Measurements from ENCODE around the gene LUZP2.

The LUZP2 gene

DNA sequence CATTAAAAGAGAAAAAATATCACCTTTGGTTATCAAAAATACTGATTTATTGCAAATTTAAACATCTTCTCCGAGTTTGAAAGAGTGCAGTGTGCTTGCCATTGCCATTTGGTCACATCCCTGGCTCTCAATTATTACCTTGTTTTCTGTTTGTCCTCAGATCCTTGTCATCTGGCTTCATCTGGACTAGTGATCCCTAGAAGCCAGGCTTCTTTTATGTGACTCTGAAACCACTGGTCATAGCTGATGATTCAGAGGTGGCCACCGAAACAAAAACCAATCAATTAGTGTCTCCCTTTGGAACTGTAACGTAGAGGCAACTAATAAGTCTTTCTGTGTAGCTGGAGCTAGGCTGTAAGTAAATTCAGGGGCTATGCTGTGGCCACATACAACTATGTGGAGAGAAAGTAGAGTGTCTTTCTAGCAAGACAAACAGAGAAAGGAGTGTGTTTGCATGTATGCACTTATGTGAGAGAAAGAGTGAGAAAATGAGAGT is 237.9 kb downstream of the LUZP2 start:
- DNase-seq = no peak

DNA sequence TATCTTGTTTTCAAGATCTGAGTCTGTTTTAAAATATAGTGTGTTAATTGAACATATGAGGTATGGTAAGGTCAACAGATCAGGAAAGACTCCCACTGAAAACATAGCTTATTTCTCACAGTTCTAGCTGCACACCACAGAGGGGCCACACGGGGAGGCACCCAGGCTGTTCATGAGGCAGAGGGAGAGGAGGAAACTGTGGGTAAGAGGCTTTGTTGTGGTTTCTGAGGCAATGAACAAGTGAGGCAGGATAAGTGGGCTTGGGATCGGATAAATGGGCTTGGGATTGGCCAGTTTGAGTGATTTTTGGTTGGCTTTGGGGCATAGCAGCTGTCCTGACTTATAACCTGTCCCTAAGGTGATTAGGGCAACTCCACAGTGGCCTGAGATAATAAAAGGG is 242.1 kb downstream of the LUZP2 start:
- DNase-seq = no peak

DNA sequence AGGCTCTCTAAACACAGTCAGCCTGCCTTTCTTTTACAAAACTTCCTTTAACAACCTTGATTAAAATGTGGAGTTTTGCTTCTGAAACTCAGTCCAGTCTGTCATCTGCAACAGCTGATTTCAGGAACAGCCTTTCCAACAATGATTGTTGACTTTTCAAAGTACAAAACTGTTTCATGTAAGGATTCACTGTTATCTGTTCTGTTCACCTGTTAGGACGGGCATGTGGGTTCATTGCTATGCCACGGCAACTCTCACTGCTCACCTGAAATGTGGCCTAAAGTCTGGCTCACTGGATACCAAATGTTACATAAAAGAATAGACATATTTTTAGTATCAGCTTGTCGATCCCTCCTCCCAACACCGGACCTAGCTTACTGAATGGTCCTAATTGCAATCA is 242.8 kb downstream of the LUZP2 start:
- no peak for DNase-seq

DNA sequence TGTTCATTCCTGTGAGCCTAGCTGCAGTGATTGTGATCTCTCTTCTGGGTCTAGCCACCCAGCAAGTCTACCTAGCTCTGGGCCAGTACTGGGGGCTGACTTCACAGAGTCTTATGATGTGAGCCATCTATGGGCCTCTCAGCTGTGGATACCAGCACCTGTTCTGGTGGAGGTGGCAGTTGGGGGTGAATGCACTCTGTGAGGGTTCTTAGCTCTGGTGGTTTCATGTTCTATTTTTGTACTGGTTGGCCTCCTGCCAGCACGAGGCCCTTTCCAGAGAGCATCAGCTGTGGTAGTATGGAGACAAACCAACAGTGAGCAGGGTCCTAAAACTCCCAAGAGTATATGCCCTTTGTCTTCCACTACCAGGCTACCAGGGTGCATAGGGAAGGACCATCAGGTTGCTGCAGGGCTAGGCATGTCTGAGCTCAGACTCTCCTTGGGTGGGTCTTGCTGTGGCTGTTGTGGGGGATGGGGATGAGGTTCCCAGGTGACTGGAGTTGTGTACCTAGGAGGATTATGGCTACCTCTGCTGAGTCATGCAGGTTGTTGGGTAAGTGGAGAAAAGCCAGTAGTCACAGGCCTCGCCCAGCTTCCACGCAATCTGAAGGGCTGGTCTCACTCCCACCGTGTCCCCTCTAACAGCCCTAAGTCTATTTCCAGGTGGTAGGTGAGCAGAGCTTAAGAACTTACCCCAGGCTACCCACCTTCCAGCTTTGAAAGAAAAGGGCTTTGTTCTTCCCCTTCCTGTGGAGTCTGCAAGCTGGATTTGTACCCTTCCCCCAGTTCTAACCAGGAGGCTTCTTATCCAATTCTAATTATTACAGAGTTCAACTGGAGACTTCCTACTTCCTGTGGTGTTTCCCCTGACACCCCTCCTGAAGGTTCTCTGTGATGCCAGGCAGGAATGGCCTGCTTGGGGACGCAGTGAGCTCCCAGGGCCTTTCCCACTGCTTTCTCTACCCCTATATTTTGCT is 250.7 kb downstream of the LUZP2 start:
- DNase-seq = no peak

DNA sequence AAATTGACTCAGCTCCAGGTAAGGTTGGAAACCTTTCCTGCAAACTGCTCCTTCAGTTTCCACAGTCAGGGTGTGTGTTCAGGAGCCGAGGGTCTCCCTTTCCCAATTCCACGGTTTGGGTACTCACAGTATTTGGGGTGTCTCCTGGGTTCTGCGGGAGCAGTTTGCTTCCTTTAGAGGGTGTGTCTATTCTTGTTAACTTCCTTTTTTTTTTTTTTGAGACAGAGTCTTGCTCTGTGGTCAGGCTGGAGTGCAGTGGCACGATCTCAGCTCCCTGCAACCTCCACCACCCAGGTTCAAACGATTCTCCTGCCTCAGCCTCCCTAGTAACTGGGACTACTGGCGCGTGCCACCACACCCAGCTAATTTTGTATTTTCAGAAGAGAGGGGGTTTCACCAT is 251.4 kb downstream of the LUZP2 start:
- no peak for DNase-seq

DNA sequence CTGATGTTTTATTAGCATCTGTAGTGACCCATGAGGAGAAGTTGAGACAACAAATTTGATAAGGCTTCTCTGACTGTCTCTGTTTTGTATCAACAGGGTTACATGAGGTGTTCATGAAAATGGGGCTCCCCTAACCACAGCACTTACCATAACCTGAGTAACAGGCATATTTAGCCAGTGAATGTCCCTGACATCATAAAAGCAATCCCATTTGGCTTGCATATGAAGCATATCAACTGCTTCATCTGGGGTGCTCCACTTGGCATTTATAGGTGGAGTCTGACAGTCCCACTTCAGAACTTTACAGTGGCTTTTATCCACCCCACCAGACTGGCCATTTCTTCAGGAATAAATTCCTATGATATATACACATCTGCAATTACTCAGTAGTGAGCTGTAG is 257.6 kb downstream of the LUZP2 start:
- no peak for DNase-seq

DNA sequence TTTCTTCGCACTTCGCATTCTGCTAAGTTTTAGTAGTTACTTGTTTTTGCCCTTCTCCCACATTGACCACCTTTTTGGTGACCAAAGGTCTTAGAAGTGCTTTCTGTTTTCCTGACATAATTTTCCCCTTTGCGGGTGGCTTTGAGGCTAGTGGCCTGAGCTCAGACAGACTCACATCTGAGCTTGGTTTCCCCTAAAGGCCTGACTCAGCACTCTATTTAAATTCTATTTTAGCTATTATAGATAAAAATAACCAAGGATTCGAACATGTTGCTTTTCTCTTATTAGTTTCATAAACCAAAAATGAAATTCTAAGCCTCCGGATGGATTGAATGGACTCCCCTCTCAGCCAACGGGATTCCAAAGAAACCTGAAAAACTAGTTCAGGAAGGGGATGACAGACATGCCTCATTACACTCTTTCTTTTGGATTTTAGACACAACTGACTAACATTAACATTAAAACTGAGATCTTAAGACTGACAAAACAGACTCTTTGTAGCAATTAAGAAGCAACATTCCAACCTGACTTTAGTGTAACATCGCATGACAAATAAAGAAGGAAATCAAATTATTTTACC is 258.5 kb downstream of the LUZP2 start:
- no peak for DNase-seq

DNA sequence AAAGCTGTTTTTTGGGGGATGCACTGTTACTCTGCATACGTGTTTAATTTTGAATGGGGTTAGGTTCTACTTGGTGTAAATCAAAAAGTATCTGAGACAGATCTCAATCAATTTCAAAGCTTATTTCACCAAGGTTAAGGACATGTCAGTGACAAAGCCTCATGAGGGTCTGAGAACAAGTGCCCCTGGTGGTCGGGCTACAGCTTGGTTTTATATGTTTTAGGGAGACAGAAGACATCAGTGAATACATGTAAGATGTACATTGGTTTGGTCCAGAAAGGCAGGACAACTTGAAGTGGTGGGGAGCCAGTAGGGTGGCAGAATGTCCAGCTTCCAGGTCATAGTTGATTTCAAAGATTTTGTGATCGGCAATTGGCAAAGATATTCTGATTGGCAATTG is 262.9 kb downstream of the LUZP2 start:
- no peak for DNase-seq

DNA sequence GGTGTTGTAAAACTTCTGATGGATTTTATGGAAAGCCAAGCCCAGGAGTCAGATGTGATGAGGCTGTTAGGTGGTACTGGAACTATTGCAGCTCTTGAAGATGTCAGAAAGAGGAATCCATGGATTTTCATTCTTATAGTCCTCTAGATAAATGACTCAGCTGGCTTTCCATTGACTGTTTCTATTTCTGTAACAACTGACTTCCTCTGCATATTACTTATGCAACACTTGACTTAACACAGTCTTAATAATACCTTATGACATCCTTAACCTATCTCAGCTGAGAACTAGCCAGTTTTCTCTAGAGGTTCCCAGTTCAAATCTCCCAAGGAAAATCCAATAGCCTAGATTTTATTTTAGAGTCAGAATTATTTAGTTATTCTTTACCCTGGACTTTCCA is 263.8 kb downstream of the LUZP2 start:
- no peak for DNase-seq

DNA sequence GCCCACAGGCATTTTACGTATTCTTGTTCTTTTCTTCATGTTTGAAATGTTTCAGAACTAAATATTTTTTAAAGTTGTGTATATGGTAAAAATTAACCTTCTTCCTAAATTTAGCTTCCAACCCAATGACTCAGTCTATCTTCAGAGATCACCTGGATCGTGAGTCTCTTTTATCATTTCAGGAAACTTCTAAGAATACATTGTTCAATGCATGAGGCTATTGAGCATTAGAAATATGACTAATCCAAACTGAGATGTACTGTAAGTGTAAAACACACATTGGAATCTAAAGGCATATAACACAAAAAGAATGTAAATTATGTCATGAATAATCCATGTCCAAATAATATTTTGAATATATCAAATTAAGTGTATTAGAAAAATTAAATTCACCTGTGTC is 265.2 kb downstream of the LUZP2 start:
- DNase-seq = no peak

DNA sequence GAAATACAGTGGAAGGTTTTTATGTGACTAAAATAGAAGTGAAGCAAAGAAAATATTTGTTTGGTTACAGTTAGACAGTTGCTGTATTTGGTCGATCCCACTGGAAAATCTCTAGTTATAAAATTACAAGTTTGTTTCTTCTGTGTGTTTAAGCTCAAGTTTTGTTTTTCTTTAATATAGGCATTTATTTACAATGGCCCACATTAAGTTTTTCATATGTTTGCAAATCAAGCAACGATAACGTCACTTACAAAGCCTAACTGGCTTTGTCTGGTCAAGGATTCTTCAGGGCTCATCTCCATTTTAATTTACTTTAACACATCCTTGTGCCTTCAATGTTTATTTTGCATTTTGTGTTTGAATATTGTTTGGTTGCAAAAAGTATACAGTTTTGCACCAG is 270.6 kb downstream of the LUZP2 start:
- no peak for DNase-seq

DNA sequence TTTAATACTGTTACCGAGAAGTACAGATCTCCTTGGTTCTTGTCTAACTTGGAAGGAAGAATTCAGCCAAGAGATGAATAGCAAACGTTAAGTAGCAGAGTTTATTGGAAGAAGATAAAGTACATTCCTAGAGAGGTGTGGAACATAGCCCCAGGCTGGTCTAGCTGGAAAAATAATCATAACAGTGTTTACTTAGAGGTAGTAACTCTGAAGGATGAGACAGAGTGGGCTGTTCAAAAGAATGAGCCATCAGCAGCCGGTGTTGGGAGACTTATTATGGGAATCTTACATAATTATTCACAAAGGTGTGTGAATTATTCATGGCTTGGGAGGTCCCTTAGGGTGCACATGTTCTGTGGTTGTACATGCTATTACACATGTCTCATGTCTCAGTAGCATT is 276.5 kb downstream of the LUZP2 start:
- no peak for DNase-seq

DNA sequence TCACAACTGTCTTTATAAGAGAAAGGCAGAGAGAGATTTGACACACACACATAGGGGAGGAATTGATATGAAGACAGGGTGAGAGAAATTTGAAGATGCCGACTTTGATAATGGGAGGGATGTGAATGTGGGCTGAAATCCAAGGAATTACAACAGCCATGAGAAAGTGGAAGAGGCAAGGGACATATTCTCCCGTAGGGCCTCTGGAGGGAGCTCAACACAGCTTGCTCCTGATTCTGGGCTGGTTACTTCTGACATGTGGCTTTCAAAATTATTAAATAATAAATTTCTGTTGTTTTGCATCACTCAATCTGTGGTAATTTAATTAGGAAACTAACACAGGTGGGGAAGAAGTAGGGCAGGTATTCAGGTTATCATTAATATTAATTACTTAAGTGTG is 282.9 kb downstream of the LUZP2 start:
- DNase-seq = no peak

DNA sequence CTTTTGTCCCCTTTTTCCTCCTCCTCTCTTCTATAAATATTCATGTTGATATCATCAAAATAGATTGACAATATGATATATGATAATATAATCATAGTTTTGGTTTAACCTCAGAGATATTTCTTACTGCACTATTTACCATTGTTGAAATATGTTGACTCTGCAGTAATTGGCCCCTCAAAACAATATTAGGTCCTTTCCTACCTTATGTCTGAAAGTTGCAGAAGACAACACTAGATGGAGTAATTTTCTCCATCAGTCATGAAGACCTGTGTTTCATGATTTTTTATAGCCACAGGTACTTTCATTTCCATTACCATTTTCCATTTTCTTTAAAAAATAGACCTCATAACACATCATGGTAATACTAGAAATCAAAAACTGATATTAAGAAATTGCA is 284.4 kb downstream of the LUZP2 start:
- no peak for DNase-seq

DNA sequence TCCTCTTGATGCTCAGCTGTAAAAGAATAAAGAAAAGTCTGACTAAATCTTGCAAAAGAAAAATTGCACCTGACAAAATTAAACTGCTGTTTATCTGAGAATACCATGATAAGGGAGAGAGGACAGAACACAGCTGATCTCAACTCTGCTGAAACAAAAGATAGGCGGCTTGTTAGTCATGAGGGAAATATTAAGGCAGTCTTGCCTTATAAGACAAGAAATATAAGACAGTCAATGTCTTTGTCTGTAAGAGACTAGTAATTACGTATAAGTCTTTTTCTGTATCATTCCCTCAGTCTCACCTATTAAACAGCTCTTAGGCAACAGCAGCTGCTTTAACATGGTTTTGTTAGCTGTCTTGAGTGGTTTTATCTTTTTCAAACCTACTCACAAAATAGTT is 296.6 kb downstream of the LUZP2 start:
- no peak for DNase-seq

DNA sequence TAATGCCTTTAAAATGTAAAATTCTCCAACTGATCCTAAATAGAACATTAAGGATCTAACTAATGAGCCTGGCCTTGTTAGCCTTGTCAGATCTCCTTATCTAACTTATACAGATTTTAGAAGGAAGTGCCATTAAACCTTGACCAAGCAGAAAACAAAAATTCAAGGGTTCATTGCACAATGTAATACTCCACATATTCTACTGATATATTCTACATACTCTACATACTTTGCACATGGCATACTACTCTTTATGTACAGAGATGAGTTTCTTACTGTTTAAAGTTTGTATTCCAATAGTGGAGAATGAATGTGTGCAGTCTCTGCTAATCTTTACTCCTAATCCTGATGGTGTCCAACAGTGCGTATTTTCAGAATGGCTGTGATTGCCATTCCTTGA is 297.2 kb downstream of the LUZP2 start:
- DNase-seq = no peak

DNA sequence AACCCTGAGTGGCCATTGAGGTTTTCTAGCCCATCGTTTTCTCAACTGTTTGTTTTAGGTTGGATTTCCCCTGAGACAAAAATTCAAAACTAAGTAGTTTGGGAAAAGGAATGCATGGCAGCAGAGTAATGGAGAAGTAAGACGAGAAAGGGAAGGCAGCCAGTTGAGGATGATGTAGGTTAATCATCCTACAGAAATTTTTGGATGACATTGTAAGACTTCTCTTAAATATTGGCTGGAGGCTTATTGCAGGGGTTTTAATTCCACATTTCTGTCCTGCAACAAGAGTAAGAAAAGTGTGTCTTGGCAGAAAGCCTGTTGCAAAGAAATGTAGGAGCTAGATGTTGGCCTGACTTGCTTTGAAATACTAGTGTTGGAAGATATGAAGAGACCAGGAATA is 308.8 kb downstream of the LUZP2 start:
- no peak for DNase-seq

DNA sequence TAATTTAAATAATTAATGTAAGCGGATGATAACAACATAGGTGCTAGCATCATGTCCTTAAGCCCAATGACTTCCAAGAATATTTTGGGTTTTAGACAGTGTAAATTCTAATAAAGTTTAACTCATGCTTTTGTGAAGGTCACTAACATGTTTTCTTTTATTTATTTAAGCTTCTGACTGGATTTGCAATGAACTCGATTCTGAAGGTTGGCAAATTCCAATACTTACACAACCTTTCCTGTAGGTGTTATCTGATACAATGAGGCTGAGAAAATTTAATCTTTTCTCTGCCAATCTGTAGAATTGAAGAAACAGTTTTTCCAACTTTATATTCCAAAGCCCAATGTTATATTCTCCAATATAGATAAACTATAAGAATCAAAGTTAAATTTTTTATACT is 311.3 kb downstream of the LUZP2 start:
- no peak for DNase-seq

DNA sequence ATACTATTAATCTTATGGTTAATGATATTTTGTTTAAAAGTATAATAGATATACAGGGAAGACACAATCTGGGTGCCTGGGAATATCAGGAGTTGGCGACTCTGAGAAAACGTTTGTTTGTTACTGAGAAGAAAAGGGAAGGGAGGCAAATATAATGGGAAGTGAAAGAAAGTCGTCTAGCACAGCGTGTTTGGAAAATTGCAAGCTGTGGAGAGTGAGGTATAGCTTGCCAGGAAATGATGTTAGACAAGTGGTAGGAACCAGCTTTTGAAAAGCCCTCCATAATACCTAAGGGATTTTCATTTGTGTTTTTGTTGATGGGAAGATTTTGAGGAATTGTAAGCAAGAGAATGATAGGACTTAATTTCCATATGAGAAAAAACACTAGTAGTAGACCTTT is 322.2 kb downstream of the LUZP2 start:
- DNase-seq = no peak

DNA sequence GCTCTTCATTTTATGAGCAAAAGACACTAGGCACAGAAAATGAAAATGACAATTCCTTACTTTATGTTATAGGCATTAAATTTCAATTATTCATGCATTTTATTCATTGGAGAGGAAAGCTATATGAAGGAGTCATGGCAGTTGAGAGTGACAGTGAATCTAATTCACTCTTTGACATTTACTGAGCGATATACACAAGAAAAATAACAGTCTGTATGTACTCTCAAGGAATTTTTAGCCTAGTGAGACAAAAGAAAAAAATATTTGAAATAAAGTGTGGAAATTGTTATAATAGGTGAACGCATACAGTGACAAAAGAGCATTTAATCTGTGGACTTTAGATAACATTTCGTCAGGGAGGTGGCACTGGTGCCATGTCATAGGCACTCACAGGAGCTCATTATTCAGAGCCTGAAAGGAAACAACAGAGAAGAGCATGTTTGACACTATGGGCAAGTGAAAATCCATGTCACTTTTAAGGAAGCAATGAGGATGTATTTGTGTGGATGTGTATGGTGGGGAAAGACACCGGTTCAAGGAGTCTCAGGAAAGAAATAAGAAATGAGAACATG is 323.1 kb downstream of the LUZP2 start:
- DNase-seq = no peak

DNA sequence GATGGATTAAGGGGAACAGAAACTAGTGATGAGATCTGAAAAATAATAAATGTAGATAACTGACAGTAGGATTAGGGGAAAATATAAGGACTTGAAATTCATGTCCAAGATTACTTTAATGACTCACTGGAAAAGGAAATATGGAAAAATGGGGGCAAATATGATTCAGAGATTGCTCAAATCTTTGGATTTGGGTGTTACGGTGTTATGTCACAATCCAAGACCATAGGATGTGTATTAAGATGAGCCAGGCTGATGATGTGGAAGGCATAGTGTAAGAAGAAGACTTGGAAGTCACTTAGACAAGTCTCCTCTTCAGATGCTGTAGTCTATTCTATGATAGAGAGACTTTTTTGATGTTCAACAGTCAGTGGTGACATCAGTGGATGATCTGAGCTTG is 323.7 kb downstream of the LUZP2 start:
- DNase-seq = no peak

DNA sequence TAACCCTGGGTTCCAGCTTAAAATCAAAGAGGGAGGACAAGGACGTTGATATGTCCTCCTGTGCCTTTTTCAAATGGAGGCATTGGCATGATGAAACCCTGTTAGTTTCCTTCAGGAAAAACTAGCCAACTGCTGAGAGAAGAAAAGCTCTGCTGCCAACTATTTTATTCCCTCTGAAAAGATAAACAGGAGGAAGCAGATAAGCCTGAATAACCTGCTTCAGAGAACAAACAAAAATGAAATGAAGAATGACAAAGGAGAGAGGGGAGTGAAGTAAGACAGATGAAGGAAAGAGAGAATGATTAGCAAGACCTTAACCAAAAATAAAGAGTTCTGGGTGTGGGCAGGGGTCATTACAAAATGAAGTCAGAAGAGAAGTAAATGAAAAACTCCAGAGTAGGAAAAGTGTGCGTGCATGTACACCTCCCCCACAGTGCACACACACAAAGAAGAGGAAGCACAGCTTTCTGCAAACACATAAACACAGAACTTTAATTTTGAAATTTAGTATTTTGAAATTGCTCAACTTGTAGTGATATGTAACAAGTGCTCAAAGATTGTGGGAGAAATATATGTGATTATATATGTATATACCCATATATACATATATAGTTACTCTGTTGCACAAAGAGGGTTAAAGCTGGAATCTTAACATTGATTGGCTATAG is 332.2 kb downstream of the LUZP2 start:
- no peak for DNase-seq

DNA sequence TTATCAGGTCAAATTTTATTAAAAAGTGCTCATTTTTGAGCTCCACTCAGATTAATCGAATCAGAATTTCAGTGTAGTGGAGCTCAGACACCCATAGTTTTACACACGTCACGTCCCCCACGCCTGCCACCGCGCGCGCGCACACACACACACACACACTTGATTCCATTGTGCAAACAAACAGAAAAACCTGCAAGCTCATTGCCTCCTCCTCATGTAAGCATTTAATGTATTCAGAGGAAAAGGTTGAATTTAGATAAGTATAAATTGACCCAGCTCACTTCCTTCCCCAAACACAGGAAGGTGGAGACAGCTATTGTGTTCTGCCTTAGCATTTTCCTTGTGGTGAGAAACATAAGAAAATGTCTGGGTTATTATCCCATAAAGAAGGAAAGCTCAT is 336.7 kb downstream of the LUZP2 start:
- no peak for DNase-seq

DNA sequence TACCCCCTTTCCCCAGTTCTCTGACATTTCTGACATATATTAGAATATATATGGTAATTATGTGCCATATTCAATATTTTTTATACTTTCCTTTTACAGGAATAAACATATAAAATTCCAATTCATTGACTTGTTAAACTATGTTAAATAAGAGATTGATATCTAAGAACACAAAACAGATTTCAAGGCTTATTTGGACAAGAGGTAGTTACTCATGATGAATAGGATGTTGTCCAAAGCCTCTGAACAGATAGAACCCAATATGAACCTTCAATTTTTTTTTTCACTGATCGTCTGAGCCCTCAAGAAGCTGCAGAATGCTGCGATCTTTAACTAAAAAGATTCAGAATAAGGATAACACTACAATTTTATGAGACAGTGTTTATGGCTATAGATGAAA is 340.3 kb downstream of the LUZP2 start:
- DNase-seq = no peak
